IMR-90 (cell line): ENCODE data around the gene INTS2. TPM values are rescaled to one million over a fixed set of nuclear protein-coding genes. Genes with fewer than 3 reads are reported as not detected.

Experiments used
- ATAC-seq: fragments of 200-7000 bp; cut with Tn5 transposase; 2 replicates; pipeline ENCODE4 v1.9.1; 2020; ENCODE audit warnings: low read depth, mild to moderate bottlenecking, moderate library complexity
- BruUV-seq: library from RNA; stranded (reverse); fragments of 400-500 nt; replicated peaks from 2 replicates; lab custom pipeline; 2021; lab: Mats Ljungman, UMichigan
- CTCF ChIA-PET: fragments of 300-600 bp; formaldehyde crosslinking; extraction: SDS; loops from one replicate; lab custom pipeline; 2021; ENCODE audit warnings: antibody characterized with exemption; lab: Yijun Ruan, JAX
- POLR2A ChIA-PET: fragments of 300-600 bp; sonication (Branson Sonifier 250); formaldehyde crosslinking; loops from one replicate; lab custom pipeline; 2022; ENCODE audit warnings: antibody characterized with exemption; ENCODE audit not compliant: unreplicated experiment; lab: Charles Lee
- DNase-seq: peaks from one replicate; pipeline ENCODE4 v3.0.0; 2013
- H2AFZ ChIP-seq: replicated peaks from 2 replicates; pipeline ENCODE3; 2013; ENCODE audit warnings: low read length, mild to moderate bottlenecking; ENCODE audit not compliant: poor library complexity
- H2AK5ac ChIP-seq: 2 replicates; pipeline ENCODE4 v1.6.1; 2013; ENCODE audit warnings: low read depth, low read length, inconsistent platforms
- H2AK9ac ChIP-seq: replicated peaks from 2 replicates; pipeline ENCODE3; 2013; ENCODE audit warnings: mild to moderate bottlenecking, low read depth, low read length, moderate library complexity; ENCODE audit not compliant: poor library complexity
- H2BK120ac ChIP-seq: 2 replicates; pipeline ENCODE4 v1.6.1; 2013; ENCODE audit warnings: low read depth, low read length, inconsistent platforms
- H2BK15ac ChIP-seq: 3 replicates; pipeline ENCODE4 v1.6.1; 2013; ENCODE audit warnings: low read depth, low read length, inconsistent platforms
- H2BK20ac ChIP-seq: 2 replicates; pipeline ENCODE4 v1.6.1; 2013; ENCODE audit warnings: low read depth, mild to moderate bottlenecking, inconsistent platforms, low read length, moderate library complexity
- H2BK5ac ChIP-seq: 2 replicates; pipeline ENCODE4 v1.6.1; 2013; ENCODE audit warnings: mild to moderate bottlenecking, low read depth, low read length, inconsistent platforms; ENCODE audit not compliant: poor library complexity, severe bottlenecking
- H3K14ac ChIP-seq: replicated peaks from 2 replicates; pipeline ENCODE4 v1.6.1; 2013; ENCODE audit warnings: low read depth, low read length, inconsistent platforms
- H3K18ac ChIP-seq: 2 replicates; pipeline ENCODE4 v1.6.1; 2013; ENCODE audit warnings: low read depth, low read length, control low read depth
- H3K23ac ChIP-seq: 2 replicates; pipeline ENCODE4 v1.6.1; 2013; ENCODE audit warnings: low read depth, low read length, inconsistent platforms
- H3K27ac ChIP-seq: 2 replicates; pipeline ENCODE4 v1.5.1; 2013; ENCODE audit warnings: mild to moderate bottlenecking, control low read depth, low read length; ENCODE audit not compliant: insufficient read depth
- H3K27me3 ChIP-seq: 2 replicates; pipeline ENCODE4 v1.6.1; 2013; ENCODE audit warnings: low read length; ENCODE audit not compliant: control insufficient read depth, insufficient read depth
- H3K36me3 ChIP-seq: 2 replicates; pipeline ENCODE4 v1.6.1; 2013; ENCODE audit warnings: low read length, mixed read lengths; ENCODE audit not compliant: control insufficient read depth, insufficient read depth
- H3K4ac ChIP-seq: 2 replicates; pipeline ENCODE4 v1.6.1; 2013; ENCODE audit warnings: low read depth, low read length, inconsistent platforms
- H3K4me1 ChIP-seq: 2 replicates; pipeline ENCODE4 v1.6.1; 2013; ENCODE audit warnings: low read length, mixed read lengths; ENCODE audit not compliant: control insufficient read depth, insufficient read depth
- H3K4me2 ChIP-seq: 2 replicates; pipeline ENCODE4 v1.6.1; 2013; ENCODE audit warnings: low read depth, mild to moderate bottlenecking, control low read depth, low read length, moderate library complexity
- H3K4me3 ChIP-seq: 2 replicates; pipeline ENCODE4 v1.5.1; 2013; ENCODE audit warnings: low read depth, mild to moderate bottlenecking, control low read depth, low read length, moderate library complexity; ENCODE audit not compliant: insufficient read depth
- H3K56ac ChIP-seq: 2 replicates; pipeline ENCODE4 v1.6.1; 2013; ENCODE audit warnings: low read length, inconsistent platforms; ENCODE audit not compliant: insufficient read depth; ENCODE audit errors: extremely low read depth
- H3K79me1 ChIP-seq, 2 experiments: 2 replicates each; pipeline ENCODE4 v1.6.1; 2013; ENCODE audit warnings: low read length in 2 of 2, inconsistent platforms in 1 of 2, low read depth in 1 of 2
- H3K9ac ChIP-seq: 2 replicates; pipeline ENCODE4 v1.6.1; 2013; ENCODE audit warnings: low read depth, low read length, control low read depth
- H3K9me1 ChIP-seq: 2 replicates; pipeline ENCODE4 v1.6.1; 2013; ENCODE audit warnings: low read length, inconsistent platforms; ENCODE audit not compliant: insufficient read depth
- H3K9me3 ChIP-seq: 2 replicates; pipeline ENCODE4 v1.6.1; 2013; ENCODE audit warnings: low read length; ENCODE audit not compliant: control insufficient read depth, insufficient read depth
- H4K20me1 ChIP-seq: 2 replicates; pipeline ENCODE4 v1.6.1; 2013; ENCODE audit warnings: low read length, inconsistent platforms; ENCODE audit not compliant: insufficient read depth
- H4K5ac ChIP-seq: 2 replicates; pipeline ENCODE4 v1.6.1; 2013; ENCODE audit warnings: mild to moderate bottlenecking, low read depth, low read length, control low read depth
- H4K8ac ChIP-seq, 2 experiments: 2 replicates each; pipeline ENCODE4 v1.6.1; 2013; ENCODE audit warnings: low read depth in 2 of 2, low read length in 2 of 2, control low read depth in 1 of 2, inconsistent platforms in 1 of 2
- H4K91ac ChIP-seq: 2 replicates; pipeline ENCODE4 v1.6.1; 2013; ENCODE audit warnings: low read depth, low read length, inconsistent platforms; ENCODE audit not compliant: insufficient read depth
- BHLHE40 ChIP-seq: fragments of 150-350 bp; IDR thresholded peaks from 2 replicates; pipeline ENCODE4 v1.6.1; 2016; ENCODE audit warnings: mild to moderate bottlenecking, low read depth, low read length
- CHD1 ChIP-seq: IDR thresholded peaks from 2 replicates; pipeline ENCODE4 v1.6.1; 2012; ENCODE audit warnings: low read depth, low read length, improper control_type of control experiment
- ELK1 ChIP-seq: fragments of 150-350 bp; IDR thresholded peaks from 2 replicates; pipeline ENCODE4 v1.6.1; 2016; ENCODE audit warnings: low read depth, mild to moderate bottlenecking, low read length, moderate library complexity, borderline replicate concordance
- FOS ChIP-seq: fragments of 150-350 bp; IDR thresholded peaks from 2 replicates; pipeline ENCODE4 v1.6.1; 2016; ENCODE audit warnings: low read depth, low read length
- MAFK ChIP-seq: IDR thresholded peaks from 2 replicates; pipeline ENCODE4 v1.6.1; 2012; ENCODE audit warnings: low read depth, low read length, improper control_type of control experiment
- MAZ ChIP-seq: IDR thresholded peaks from 2 replicates; pipeline ENCODE4 v1.6.1; 2012; ENCODE audit warnings: low read depth, mild to moderate bottlenecking, low read length, improper control_type of control experiment, moderate library complexity, borderline replicate concordance
- MXI1 ChIP-seq: IDR thresholded peaks from 2 replicates; pipeline ENCODE4 v1.6.1; 2012; ENCODE audit warnings: low read depth, mild to moderate bottlenecking, low read length, moderate library complexity, borderline replicate concordance
- POLR2A ChIP-seq: IDR thresholded peaks from 2 replicates; pipeline ENCODE4 v1.6.1; 2012; ENCODE audit warnings: mild to moderate bottlenecking, low read depth, low read length
- RAD21 ChIP-seq: IDR thresholded peaks from 2 replicates; pipeline ENCODE4 v1.6.1; 2012; ENCODE audit warnings: low read length, improper control_type of control experiment
- RCOR1 ChIP-seq: IDR thresholded peaks from 2 replicates; pipeline ENCODE4 v1.6.1; 2012; ENCODE audit warnings: mild to moderate bottlenecking, low read length, improper control_type of control experiment; ENCODE audit not compliant: insufficient replicate concordance
- RFX5 ChIP-seq: IDR thresholded peaks from 2 replicates; pipeline ENCODE4 v1.8.0; 2012; ENCODE audit warnings: low read depth, mild to moderate bottlenecking, low read length, moderate library complexity
- SMC3 ChIP-seq: fragments of 150-350 bp; IDR thresholded peaks from 2 replicates; pipeline ENCODE4 v1.6.1; 2016; ENCODE audit warnings: low read depth, mild to moderate bottlenecking, antibody characterized with exemption, low read length, moderate library complexity
- WGBS, 2 experiments: methylation state at CpG; one replicate each; pipeline versions ENCODE4 v1.1.5 to v1.1.7; 2013; ENCODE audit warnings: missing lambda C conversion rate in 2 of 2; ENCODE audit not compliant: insufficient read length in 1 of 2; ENCODE audit errors: extremely low coverage in 2 of 2; 5-methylcytosine and 5-hydroxymethylcytosine counted together
- dilution Hi-C: fragments of 300-500 bp; cut with HindIII; formaldehyde crosslinking; loops from one replicate; pipeline ENCODE4 v1.14.3; 2018; ENCODE audit warnings: low sequenced_read_pairs; ENCODE audit not compliant: unreplicated experiment
- in situ Hi-C: fragments of 300-500 bp; cut with MboI; formaldehyde crosslinking; loops from 3 replicates; pipeline ENCODE4 v1.14.3; 2019; ENCODE audit warnings: low sequenced_read_pairs, inconsistent platforms, mixed read lengths
- intact Hi-C: fragments of 100-400 bp; cut with micrococcal nuclease; formaldehyde crosslinking; loops from 2 replicates; pipeline ENCODE4 v1.10.0; 2022
- polyA plus RNA-seq, 3 experiments: library from polyadenylated mRNA; depleted of rRNA; stranded (reverse); fragments of >200 nt; gene quantifications; 2 replicates each; pipeline ENCODE4 v1.2.3, GENCODE V29; 2012; ENCODE audit warnings: low replicate concordance in 1 of 3
- total RNA-seq: library from RNA; depleted of rRNA; stranded (reverse); fragments of >200 nt; gene quantifications from 2 replicates; pipeline ENCODE4 v1.2.3, GENCODE V29; 2012
- TF ChIP-seq, protein P1 (sequence below): conservative IDR thresholded peaks from 2 replicates; pipeline ENCODE4 v1.5.1; 2012; ENCODE audit warnings: mild to moderate bottlenecking, low read depth, low read length, improper control_type of control experiment
- TF ChIP-seq, protein P2 (sequence below): fragments of 150-350 bp; IDR thresholded peaks from 2 replicates; pipeline ENCODE4 v1.6.1; 2017; ENCODE audit warnings: mild to moderate bottlenecking, antibody characterized with exemption, low read length, low read depth

Gene INTS2
- total and polyA plus RNA-seq, 2 of the 4 experiments (the other 2 are of a cell fraction): 4.0 to 17.4 TPM

GRCh38 chr17:61878520-61878919, 49.3 kb downstream of the INTS2 start:
- DNase-seq (no peak), ATAC-seq (no peak)
- dilution Hi-C loops (no loop called here), intact Hi-C loops (no loop called here), in situ Hi-C loops (no loop called here)
- Histone ChIP-seq H3K23ac (no peak overlapping the region), H3K9me1 (no peaks in the 10 kb centered on the region), H3K4ac (no peak overlapping the region), H2AK9ac (no peak overlapping the region), H3K36me3 (peaks cover 9% of the 10 kb centered on the region), H2BK5ac (no peak overlapping the region), H4K8ac (no peak overlapping the region), H3K56ac (no peak overlapping the region), H3K14ac (no peak overlapping the region), H4K91ac (no peak overlapping the region), H2AK5ac (no peak overlapping the region), H3K9ac (no peak overlapping the region), H2BK20ac (no peak overlapping the region), H3K4me1 (no peaks in the 10 kb centered on the region), H3K18ac (no peak overlapping the region), H2BK15ac (no peak overlapping the region), H3K4me3 (no peak overlapping the region), H3K4me2 (no peak overlapping the region), H3K9me3 (no peaks in the 10 kb centered on the region), H3K27me3 (no peaks in the 10 kb centered on the region), H3K79me1 (no peaks in the 10 kb centered on the region; a peak in 1 of 4 replicates), H4K5ac (no peak overlapping the region), H2AFZ (no peak overlapping the region), H4K20me1 (no peaks in the 10 kb centered on the region), H3K27ac (no peak overlapping the region), H2BK120ac (no peak overlapping the region)
- ChIA-PET POLR2A (no interaction called here), CTCF (no interaction called here)
- TF ChIP-seq RCOR1: no peak
- TF ChIP-seq, protein P1, sequence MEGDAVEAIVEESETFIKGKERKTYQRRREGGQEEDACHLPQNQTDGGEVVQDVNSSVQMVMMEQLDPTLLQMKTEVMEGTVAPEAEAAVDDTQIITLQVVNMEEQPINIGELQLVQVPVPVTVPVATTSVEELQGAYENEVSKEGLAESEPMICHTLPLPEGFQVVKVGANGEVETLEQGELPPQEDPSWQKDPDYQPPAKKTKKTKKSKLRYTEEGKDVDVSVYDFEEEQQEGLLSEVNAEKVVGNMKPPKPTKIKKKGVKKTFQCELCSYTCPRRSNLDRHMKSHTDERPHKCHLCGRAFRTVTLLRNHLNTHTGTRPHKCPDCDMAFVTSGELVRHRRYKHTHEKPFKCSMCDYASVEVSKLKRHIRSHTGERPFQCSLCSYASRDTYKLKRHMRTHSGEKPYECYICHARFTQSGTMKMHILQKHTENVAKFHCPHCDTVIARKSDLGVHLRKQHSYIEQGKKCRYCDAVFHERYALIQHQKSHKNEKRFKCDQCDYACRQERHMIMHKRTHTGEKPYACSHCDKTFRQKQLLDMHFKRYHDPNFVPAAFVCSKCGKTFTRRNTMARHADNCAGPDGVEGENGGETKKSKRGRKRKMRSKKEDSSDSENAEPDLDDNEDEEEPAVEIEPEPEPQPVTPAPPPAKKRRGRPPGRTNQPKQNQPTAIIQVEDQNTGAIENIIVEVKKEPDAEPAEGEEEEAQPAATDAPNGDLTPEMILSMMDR: no peak
- TF ChIP-seq RAD21: no peak
- TF ChIP-seq FOS: no peak
- TF ChIP-seq CHD1: no peak
- no peak for TF ChIP-seq MXI1
- TF ChIP-seq BHLHE40: no peak
- no peak for TF ChIP-seq MAZ
- TF ChIP-seq, protein P2, sequence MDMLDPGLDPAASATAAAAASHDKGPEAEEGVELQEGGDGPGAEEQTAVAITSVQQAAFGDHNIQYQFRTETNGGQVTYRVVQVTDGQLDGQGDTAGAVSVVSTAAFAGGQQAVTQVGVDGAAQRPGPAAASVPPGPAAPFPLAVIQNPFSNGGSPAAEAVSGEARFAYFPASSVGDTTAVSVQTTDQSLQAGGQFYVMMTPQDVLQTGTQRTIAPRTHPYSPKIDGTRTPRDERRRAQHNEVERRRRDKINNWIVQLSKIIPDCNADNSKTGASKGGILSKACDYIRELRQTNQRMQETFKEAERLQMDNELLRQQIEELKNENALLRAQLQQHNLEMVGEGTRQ: no peak
- TF ChIP-seq RFX5: no peak
- TF ChIP-seq SMC3: no peak
- TF ChIP-seq POLR2A: no peak
- no peak for TF ChIP-seq ELK1
- no peak for TF ChIP-seq MAFK
- WGBS, 2 experiments: no CpG with 5 or more reads among the region's 2 CpGs
- BruUV-seq: no TSS peak
